ENCODE results near the gene SMIM7.

SMIM7 gene

GRCh38 chr19:16620018-16620417 is 39.9 kb downstream of the SMIM7 start:
- TF ChIP-seq GATA3 (IDR thresholded peaks at IDR 0.05; ENCODE audit: low read depth, low read length): no peak
- no peak for TF ChIP-seq GATA2 (IDR thresholded peaks at IDR 0.05; ENCODE audit: low read depth, low read length)

- TF ChIP-seq GATA2 (IDR thresholded peaks at IDR 0.05; ENCODE audit: low read depth, low read length): no peak
- TF ChIP-seq GATA3 (IDR thresholded peaks at IDR 0.05; ENCODE audit: low read depth, low read length): no peak
Observed at GRCh38 chr19:16619457-16619856, 40.5 kb downstream of the SMIM7 start.

- TF ChIP-seq GATA3 (IDR thresholded peaks at IDR 0.05; ENCODE audit: low read depth, low read length): no peak
- TF ChIP-seq GATA2 (IDR thresholded peaks at IDR 0.05; ENCODE audit: low read depth, low read length): no peak
Observed at GRCh38 chr19:16618248-16618647, 41.7 kb downstream of the SMIM7 start.

GRCh38 chr19:16615808-16616207 is 44.1 kb downstream of the SMIM7 start:
- no peak for TF ChIP-seq GATA3 (IDR thresholded peaks at IDR 0.05; ENCODE audit: low read depth, low read length)
- TF ChIP-seq GATA2 (IDR thresholded peaks at IDR 0.05; ENCODE audit: low read depth, low read length): no peak

- TF ChIP-seq GATA2 (IDR thresholded peaks at IDR 0.05; ENCODE audit: low read depth, low read length) (no peak), GATA3 (IDR thresholded peaks at IDR 0.05; ENCODE audit: low read depth, low read length) (no peak)
Observed at GRCh38 chr19:16614941-16615340, 45.0 kb downstream of the SMIM7 start.

- TF ChIP-seq GATA3 (IDR thresholded peaks at IDR 0.05; ENCODE audit: low read depth, low read length) (no peak), GATA2 (IDR thresholded peaks at IDR 0.05; ENCODE audit: low read depth, low read length) (no peak)
Observed at GRCh38 chr19:16613841-16614240, 46.1 kb downstream of the SMIM7 start.

GRCh38 chr19:16612636-16613035 is 47.3 kb downstream of the SMIM7 start:
- no peak for TF ChIP-seq GATA3 (IDR thresholded peaks at IDR 0.05; ENCODE audit: low read depth, low read length)
- TF ChIP-seq GATA2 (IDR thresholded peaks at IDR 0.05; ENCODE audit: low read depth, low read length): no peak

GRCh38 chr19:16611121-16611520 is 48.8 kb downstream of the SMIM7 start:
- TF ChIP-seq GATA2 (IDR thresholded peaks at IDR 0.05; ENCODE audit: low read depth, low read length) (no peak), GATA3 (IDR thresholded peaks at IDR 0.05; ENCODE audit: low read depth, low read length) (no peak)

GRCh38 chr19:16609511-16610200 is 50.3 kb downstream of the SMIM7 start:
- TF ChIP-seq GATA3 (IDR thresholded peaks at IDR 0.05; ENCODE audit: low read depth, low read length) (no peak), GATA2 (IDR thresholded peaks at IDR 0.05; ENCODE audit: low read depth, low read length) (no peak)

GRCh38 chr19:16608290-16608739 is 51.6 kb downstream of the SMIM7 start:
- TF ChIP-seq GATA2 (IDR thresholded peaks at IDR 0.05; ENCODE audit: low read depth, low read length) (no peak), GATA3 (IDR thresholded peaks at IDR 0.05; ENCODE audit: low read depth, low read length) (no peak)

GRCh38 chr19:16607819-16608218 is 52.1 kb downstream of the SMIM7 start:
- no peak for TF ChIP-seq GATA3 (IDR thresholded peaks at IDR 0.05; ENCODE audit: low read depth, low read length)
- TF ChIP-seq GATA2 (IDR thresholded peaks at IDR 0.05; ENCODE audit: low read depth, low read length): no peak

- TF ChIP-seq GATA3 (IDR thresholded peaks at IDR 0.05; ENCODE audit: low read depth, low read length): no peak
- TF ChIP-seq GATA2 (IDR thresholded peaks at IDR 0.05; ENCODE audit: low read depth, low read length): no peak
Observed at GRCh38 chr19:16605553-16605994, 54.4 kb downstream of the SMIM7 start.

- TF ChIP-seq GATA3 (IDR thresholded peaks at IDR 0.05; ENCODE audit: low read depth, low read length): no peak
- no peak for TF ChIP-seq GATA2 (IDR thresholded peaks at IDR 0.05; ENCODE audit: low read depth, low read length)
Observed at GRCh38 chr19:16605115-16605514, 54.8 kb downstream of the SMIM7 start.

GRCh38 chr19:16604615-16605014 is 55.3 kb downstream of the SMIM7 start:
- TF ChIP-seq GATA2 (IDR thresholded peaks at IDR 0.05; ENCODE audit: low read depth, low read length) (no peak), GATA3 (IDR thresholded peaks at IDR 0.05; ENCODE audit: low read depth, low read length) (no peak)

- TF ChIP-seq GATA3 (IDR thresholded peaks at IDR 0.05; ENCODE audit: low read depth, low read length) (no peak), GATA2 (IDR thresholded peaks at IDR 0.05; ENCODE audit: low read depth, low read length) (no peak)
Observed at GRCh38 chr19:16603090-16603489, 56.9 kb downstream of the SMIM7 start.

All from SH-SY5Y (cell line).